HG02852 (cell line): Measurements from ENCODE around the gene NXPH4.

Source experiments
- ATAC-seq: cut with Tn5 transposase; IDR thresholded peaks from one replicate; pipeline ENCODE4 v1.9.1; 2021; ENCODE audit warnings: mild to moderate bottlenecking, moderate library complexity; ENCODE audit not compliant: unreplicated experiment

Gene NXPH4

GRCh38 chr12:57240926-57241401 is 24.4 kb downstream of the NXPH4 start:
- ATAC-seq: no peak

- no peak for ATAC-seq
These were observed 25.1 kb downstream of the NXPH4 start for GRCh38 chr12:57241402-57242310.

- no peak for ATAC-seq
These were observed 25.7 kb downstream of the NXPH4 start for GRCh38 chr12:57242329-57242690.

- ATAC-seq: peak; percentile 29
These were observed 26.3 kb downstream of the NXPH4 start for GRCh38 chr12:57242691-57243454.

- no peak for ATAC-seq
These were observed 27.1 kb downstream of the NXPH4 start for GRCh38 chr12:57243521-57244311.

DNA sequence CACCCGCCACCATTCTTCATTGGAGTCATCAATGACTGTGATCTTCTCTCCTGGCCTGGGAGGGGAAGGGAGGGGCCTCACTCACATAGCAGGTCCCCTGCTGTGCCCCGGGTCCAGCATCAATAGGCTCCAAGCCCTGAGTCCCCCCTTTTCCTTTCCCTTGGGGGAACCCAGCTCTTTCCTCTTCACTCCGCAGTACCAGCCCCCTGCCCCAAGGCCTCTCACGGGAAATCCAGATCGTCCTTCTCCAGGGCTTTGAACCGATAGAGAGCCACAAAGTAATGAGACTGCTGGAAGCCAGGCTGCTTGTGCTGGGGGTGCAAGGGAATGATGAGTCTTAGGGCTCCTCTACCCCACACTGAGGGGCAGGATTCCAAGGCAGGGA is 27.7 kb downstream of the NXPH4 start:
- no peak for ATAC-seq

- no peak for ATAC-seq
These were observed 30.4 kb downstream of the NXPH4 start for GRCh38 chr12:57247041-57247440.

DNA sequence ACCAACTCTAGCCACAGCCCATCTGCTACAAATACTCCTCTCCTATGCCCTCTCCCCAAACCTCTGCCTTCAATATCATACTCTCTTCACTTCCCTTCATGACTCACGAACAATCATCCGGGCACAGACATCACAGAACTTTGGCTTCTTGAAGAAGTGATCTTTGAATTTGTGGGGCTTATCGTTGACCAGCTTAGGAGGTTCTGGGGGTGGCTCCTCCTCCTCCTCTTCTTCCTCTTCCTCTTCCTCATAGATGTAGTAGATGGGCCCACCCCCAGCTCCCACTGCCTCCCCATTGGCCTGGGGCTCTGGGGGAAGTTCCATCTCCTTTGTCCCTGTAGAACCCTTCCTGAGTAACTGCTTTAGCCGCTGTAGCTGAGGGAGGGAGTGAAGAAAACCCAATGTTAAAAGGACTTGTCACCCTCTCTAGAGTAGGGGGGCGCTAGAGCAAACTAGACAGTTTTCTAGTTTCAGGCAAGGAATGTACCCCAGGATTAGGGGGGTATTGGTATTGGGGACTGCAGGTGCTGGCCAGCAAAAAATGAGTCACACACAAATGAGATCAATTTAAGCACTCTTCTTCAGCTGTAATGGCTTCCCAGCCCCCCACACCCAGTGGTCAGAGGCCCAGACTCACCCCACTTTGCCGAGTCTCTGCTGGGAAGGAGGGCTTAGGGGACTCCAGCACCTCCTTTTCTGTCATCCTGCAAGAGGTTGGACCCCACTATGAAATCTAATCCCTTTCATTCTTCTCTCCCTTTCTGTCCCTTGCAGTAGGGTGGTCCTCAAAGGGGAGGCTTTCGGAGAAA is 32.5 kb downstream of the NXPH4 start:
- ATAC-seq: no peak

DNA sequence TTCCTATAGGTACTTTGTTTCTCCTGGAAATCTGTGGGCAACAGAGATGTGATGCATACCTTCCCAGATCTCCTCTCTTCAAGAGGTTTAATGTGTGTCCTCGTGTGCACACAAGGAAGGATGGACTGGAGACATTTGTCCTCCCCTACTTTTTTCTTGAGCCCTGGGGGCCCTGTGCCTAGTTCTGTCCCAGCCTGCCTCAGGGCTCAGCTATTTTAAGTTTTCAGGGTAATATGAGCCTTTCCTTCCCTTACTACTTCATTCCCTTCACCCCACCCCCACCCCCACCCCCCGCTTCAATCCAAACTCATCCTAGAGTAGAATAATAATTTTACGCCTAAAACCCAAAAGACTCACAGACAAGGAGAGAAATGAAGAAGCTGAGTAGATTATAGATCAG is 33.9 kb downstream of the NXPH4 start:
- ATAC-seq: no peak

DNA sequence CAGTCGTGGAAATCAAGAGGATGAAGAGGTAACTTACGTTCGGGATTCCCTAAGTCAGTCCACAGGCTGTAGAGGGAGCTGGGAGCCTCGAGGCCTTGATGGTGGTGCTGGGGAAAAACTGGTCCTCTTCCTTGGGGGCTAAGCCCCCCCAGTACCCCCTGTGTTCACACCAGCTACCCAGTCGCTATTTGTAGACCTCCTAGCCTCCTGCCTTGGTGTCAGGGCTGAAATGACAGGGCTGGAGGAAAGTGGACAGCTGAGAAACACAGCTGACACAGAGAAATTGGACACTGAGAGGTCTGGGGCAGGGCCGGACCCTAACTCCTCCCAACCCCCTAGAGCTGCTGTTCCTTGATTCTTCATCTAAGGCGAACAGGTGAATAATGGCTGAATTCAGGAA is 34.4 kb downstream of the NXPH4 start, which contains the start of gene STAC3:
TSS of gene STAC3 (minus strand) at position 232 of the 400 bp plus-strand sequence. CDS start 1,551 bp downstream, outside the sequence.
- no peak for ATAC-seq

DNA sequence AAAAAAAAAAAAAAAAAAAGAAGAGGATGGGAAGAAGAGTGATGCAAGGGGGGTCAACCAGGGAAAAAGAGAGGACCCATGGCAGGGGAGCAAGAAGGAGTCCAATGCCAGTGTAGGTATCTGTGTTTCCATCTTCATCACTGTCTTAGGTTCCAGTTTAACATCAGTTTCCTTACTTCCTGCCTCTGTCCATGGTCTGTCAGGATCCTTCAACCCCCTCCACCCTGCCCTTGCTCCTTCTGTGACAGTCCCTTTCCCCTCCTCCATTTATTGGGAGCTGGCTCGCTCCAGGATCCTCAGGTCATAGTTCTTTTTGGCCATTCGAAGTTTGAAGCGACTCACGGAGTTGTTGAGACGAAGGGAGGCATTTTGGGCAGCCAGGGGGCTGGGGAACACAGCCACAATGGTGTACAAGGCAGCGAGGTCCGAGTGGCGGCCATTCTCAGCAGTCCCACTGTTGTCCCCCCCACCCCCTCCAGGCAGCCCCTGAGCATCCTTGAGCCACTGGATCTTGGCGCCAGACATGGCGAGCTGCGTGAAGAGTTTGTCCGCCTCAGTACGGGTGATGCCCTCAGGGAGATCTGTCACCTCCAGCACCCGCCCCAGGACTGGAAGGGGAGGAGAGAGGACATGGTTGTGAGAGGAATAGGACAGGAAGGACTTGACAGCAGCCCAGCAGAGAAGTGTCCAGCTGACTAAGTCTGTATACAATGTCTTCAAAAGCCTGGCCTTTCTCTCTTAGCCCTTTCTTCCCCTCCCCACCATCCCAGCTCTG is 38.1 kb downstream of the NXPH4 start:
- no peak for ATAC-seq

GRCh38 chr12:57255916-57256315 is 39.3 kb downstream of the NXPH4 start:
- no peak for ATAC-seq

DNA sequence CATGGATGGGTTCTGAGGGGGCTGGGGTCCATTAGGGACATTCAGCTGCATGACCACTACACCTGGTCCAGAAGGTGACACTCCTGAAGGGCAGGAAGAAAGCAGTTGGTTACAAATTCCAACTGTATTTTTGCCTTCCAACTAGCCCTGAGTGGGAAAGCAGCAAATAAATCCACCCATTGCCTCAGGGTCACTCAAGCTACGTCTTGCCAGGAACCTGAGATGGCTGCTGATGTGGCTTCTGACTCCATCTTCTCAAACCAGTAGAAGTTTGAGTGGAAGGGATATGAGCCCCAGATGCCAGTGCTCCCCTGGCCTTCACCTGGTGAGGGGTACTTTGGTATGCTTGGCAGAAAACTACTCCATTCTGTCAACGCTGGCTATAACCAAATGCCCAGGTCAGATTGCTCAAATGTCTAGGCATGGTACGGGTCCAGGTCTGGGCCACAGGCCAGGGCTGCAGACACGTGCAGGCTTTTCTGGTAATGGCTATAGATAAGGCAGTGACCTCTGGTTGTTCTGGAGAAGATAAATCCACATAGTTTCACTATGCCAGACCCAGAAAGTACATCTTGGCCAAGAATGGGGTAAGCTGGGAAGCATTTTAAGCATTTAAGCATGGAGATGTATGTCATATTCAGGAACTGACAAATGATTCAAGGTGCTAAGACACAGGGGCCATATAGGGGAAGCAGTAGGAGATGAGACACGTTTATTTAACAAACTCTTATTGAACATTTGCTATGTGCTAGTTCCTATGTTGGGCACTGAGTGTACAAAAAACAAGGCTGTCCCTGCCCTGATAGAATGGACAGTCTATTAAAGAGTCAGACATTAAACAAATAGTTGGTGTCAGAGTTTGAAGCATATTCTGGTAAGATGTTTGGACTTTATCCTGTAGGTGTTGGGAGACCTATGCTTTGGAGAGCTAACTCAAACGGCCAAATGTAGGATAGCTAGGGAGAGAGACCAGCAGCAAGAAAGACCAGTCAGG is 42.7 kb downstream of the NXPH4 start:
- ATAC-seq: no peak

- no peak for ATAC-seq
These were observed 43.8 kb downstream of the NXPH4 start for GRCh38 chr12:57260366-57260765.

- ATAC-seq: no peak
These were observed 44.9 kb downstream of the NXPH4 start for GRCh38 chr12:57261428-57261865.

- no peak for ATAC-seq
These were observed 45.7 kb downstream of the NXPH4 start for GRCh38 chr12:57262126-57262822.

DNA sequence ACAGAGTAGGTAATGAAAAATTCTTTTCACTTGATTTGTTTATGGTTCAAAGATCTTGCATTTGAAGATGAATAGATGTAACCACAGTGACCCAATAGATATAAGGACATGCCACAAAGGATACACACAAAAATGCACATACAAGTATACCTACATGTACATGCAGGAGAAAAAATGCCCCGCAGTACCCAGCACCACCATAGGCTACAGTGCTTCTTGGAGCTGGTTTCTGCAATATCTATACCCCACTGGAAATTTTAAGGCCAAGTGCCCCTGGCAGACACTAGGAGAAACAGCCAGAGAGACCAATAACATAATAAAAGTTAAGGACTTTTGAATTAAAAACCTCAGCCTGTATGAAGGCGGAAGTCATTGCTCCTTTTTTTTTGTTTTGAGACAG is 46.5 kb downstream of the NXPH4 start:
- no peak for ATAC-seq

GRCh38 chr12:57266681-57267080 is 50.1 kb downstream of the NXPH4 start:
- no peak for ATAC-seq
